Effector memory CD4-positive, alpha-beta T cell (primary cell): ENCODE measurements around the gene DENND1A.
"Not testable (repeated sequence)": the region's sequence is repeated elsewhere in the genome, so short reads cannot be mapped to it uniquely, and the experiment has no call there.

Source experiments
- DNase-seq, 3 donors: peaks; one replicate each; pipeline ENCODE4 v3.0.0-alpha.2; 2020
- H3K27ac ChIP-seq: 2 replicates; pipeline ENCODE4 v1.7.0; 2013; ENCODE audit warnings: mild to moderate bottlenecking, low read length, moderate library complexity; ENCODE audit not compliant: insufficient read depth, poor library complexity, severe bottlenecking
- H3K27me3 ChIP-seq: replicated peaks from 2 replicates; pipeline ENCODE4 v1.7.0; 2013; ENCODE audit warnings: mild to moderate bottlenecking, low read length; ENCODE audit not compliant: insufficient read depth, control insufficient read depth, poor library complexity, severe bottlenecking
- H3K36me3 ChIP-seq: 2 replicates; pipeline ENCODE4 v1.7.0; 2013; ENCODE audit warnings: mild to moderate bottlenecking, low read length, moderate library complexity; ENCODE audit not compliant: control insufficient read depth, insufficient read depth
- H3K4me1 ChIP-seq: 2 replicates; pipeline ENCODE4 v1.7.0; 2013; ENCODE audit warnings: low read length, mild to moderate bottlenecking; ENCODE audit not compliant: control insufficient read depth, insufficient read depth, poor library complexity, severe bottlenecking
- H3K4me3 ChIP-seq: 2 replicates; pipeline ENCODE4 v1.7.0; 2013; ENCODE audit warnings: low read length, low read depth, mild to moderate bottlenecking; ENCODE audit not compliant: insufficient read depth, poor library complexity, severe bottlenecking
- H3K9me3 ChIP-seq: 2 replicates; pipeline ENCODE4 v1.7.0; 2013; ENCODE audit warnings: mild to moderate bottlenecking, low read length, moderate library complexity; ENCODE audit not compliant: control insufficient read depth

The DENND1A gene

GRCh38 chr9:123823194-123823947, 106.6 kb downstream of the DENND1A start:
- no peak overlapping the region for H3K27ac ChIP-seq
- no peak overlapping the region for H3K4me3 ChIP-seq
- no peaks in the 10 kb centered on the region for H3K36me3 ChIP-seq
- DNase-seq = no peak
- H3K27me3 ChIP-seq = no peaks in the 10 kb centered on the region
- no peaks in the 10 kb centered on the region for H3K9me3 ChIP-seq
- H3K4me1 ChIP-seq = no peaks in the 10 kb centered on the region

GRCh38 chr9:123821619-123822018, 108.3 kb downstream of the DENND1A start:
- no peaks in the 10 kb centered on the region for H3K27me3 ChIP-seq
- no peaks in the 10 kb centered on the region for H3K4me1 ChIP-seq
- H3K27ac ChIP-seq = no peak overlapping the region
- H3K9me3 ChIP-seq = no peaks in the 10 kb centered on the region
- no peak overlapping the region for H3K4me3 ChIP-seq
- no peaks in the 10 kb centered on the region for H3K36me3 ChIP-seq
- DNase-seq = no peak

GRCh38 chr9:123820139-123820538, 109.8 kb downstream of the DENND1A start:
- H3K4me3 ChIP-seq = no peak overlapping the region
- DNase-seq = no peak
- H3K9me3 ChIP-seq = no peaks in the 10 kb centered on the region
- no peaks in the 10 kb centered on the region for H3K36me3 ChIP-seq
- H3K27ac ChIP-seq = no peak overlapping the region
- H3K4me1 ChIP-seq = no peaks in the 10 kb centered on the region
- H3K27me3 ChIP-seq = no peaks in the 10 kb centered on the region

GRCh38 chr9:123816817-123817472, 113.0 kb downstream of the DENND1A start:
- Histone ChIP-seq H3K4me1 (no peaks in the 10 kb centered on the region), H3K9me3 (no peaks in the 10 kb centered on the region), H3K27ac (no peak overlapping the region), H3K36me3 (no peaks in the 10 kb centered on the region), H3K4me3 (no peak overlapping the region), H3K27me3 (no peaks in the 10 kb centered on the region)
- no peak for DNase-seq

GRCh38 chr9:123815856-123816255, 114.1 kb downstream of the DENND1A start:
- H3K4me1 ChIP-seq, H3K27ac ChIP-seq, H3K9me3 ChIP-seq, H3K27me3 ChIP-seq, H3K36me3 ChIP-seq, DNase-seq, H3K4me3 ChIP-seq: not testable (repeated sequence)

- H3K36me3 ChIP-seq = no peaks in the 10 kb centered on the region
- DNase-seq = no peak
- H3K9me3 ChIP-seq = no peaks in the 10 kb centered on the region
- no peaks in the 10 kb centered on the region for H3K27me3 ChIP-seq
- H3K4me1 ChIP-seq = no peaks in the 10 kb centered on the region
- H3K4me3 ChIP-seq = no peak overlapping the region
- H3K27ac ChIP-seq = no peak overlapping the region
These were observed 115.4 kb downstream of the DENND1A start for GRCh38 chr9:123814496-123814895.

GRCh38 chr9:123812984-123813383, 116.9 kb downstream of the DENND1A start:
- H3K9me3 ChIP-seq = no peaks in the 10 kb centered on the region
- no peak for DNase-seq
- H3K4me1 ChIP-seq = no peaks in the 10 kb centered on the region
- no peaks in the 10 kb centered on the region for H3K27me3 ChIP-seq
- H3K27ac ChIP-seq = no peak overlapping the region
- H3K4me3 ChIP-seq = no peak overlapping the region
- H3K36me3 ChIP-seq = no peaks in the 10 kb centered on the region

- no peak for DNase-seq
- no peaks in the 10 kb centered on the region for H3K4me1 ChIP-seq
- no peaks in the 10 kb centered on the region for H3K9me3 ChIP-seq
- H3K27ac ChIP-seq = no peak overlapping the region
- no peaks in the 10 kb centered on the region for H3K27me3 ChIP-seq
- H3K36me3 ChIP-seq = no peaks in the 10 kb centered on the region
- H3K4me3 ChIP-seq = no peak overlapping the region
These were observed 122.7 kb downstream of the DENND1A start for GRCh38 chr9:123807251-123807650.

GRCh38 chr9:123806829-123807228, 123.1 kb downstream of the DENND1A start:
- Histone ChIP-seq H3K27me3 (no peaks in the 10 kb centered on the region), H3K9me3 (no peaks in the 10 kb centered on the region), H3K27ac (no peak overlapping the region), H3K4me3 (no peak overlapping the region), H3K36me3 (no peaks in the 10 kb centered on the region), H3K4me1 (no peaks in the 10 kb centered on the region)
- DNase-seq = no peak

GRCh38 chr9:123798195-123798594, 131.7 kb downstream of the DENND1A start:
- Histone ChIP-seq H3K36me3 (no peaks in the 10 kb centered on the region), H3K27me3 (no peaks in the 10 kb centered on the region), H3K9me3 (no peaks in the 10 kb centered on the region), H3K4me1 (no peaks in the 10 kb centered on the region), H3K27ac (no peak overlapping the region), H3K4me3 (no peak overlapping the region)
- DNase-seq = no peak
